GM12874 (cell line): ENCODE results near the gene GDPD2.

ENCODE experiments used
- TF ChIP-seq, protein P1 (sequence below): IDR thresholded peaks from 2 replicates; pipeline ENCODE4 v1.5.1; 2011; ENCODE audit warnings: low read depth, mild to moderate bottlenecking, control low read depth, low read length, moderate library complexity; ENCODE audit not compliant: insufficient read depth

The GDPD2 gene

DNA sequence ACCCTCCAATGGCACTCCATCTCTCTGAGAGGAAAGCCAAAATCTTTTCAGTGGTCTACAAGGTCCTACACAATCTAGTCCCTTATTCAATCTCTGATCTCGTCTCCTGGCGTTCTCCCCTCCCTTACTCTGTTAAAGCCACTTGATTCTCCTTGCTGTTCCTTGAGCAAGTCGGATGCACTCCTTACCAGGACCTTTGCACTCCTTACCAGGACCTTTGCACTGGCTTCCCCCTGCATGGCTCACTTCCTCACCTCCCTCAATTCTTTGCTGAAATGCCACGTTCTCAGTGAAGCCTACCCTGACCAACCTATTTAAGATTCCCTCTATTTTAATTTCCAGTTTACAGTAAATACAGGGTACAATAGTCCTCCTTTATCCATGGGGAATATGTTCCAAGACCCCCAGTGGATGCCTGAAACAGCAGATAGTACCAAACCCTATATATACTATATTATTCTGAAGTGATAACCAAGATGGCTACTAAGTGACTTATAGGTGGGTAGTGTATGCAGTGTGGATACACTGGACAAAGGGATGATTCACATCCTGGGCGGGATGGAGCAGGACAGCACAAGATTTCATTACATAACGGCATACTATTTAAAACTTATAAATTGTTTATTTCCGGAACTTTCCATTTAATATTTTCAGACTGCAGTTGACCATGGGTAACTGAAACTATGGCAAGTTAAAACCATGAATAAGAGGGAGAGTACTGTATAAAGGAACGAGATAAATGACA, 15.0 kb downstream of the GDPD2 start:
- TF ChIP-seq, protein P1, sequence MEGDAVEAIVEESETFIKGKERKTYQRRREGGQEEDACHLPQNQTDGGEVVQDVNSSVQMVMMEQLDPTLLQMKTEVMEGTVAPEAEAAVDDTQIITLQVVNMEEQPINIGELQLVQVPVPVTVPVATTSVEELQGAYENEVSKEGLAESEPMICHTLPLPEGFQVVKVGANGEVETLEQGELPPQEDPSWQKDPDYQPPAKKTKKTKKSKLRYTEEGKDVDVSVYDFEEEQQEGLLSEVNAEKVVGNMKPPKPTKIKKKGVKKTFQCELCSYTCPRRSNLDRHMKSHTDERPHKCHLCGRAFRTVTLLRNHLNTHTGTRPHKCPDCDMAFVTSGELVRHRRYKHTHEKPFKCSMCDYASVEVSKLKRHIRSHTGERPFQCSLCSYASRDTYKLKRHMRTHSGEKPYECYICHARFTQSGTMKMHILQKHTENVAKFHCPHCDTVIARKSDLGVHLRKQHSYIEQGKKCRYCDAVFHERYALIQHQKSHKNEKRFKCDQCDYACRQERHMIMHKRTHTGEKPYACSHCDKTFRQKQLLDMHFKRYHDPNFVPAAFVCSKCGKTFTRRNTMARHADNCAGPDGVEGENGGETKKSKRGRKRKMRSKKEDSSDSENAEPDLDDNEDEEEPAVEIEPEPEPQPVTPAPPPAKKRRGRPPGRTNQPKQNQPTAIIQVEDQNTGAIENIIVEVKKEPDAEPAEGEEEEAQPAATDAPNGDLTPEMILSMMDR: no peak

DNA sequence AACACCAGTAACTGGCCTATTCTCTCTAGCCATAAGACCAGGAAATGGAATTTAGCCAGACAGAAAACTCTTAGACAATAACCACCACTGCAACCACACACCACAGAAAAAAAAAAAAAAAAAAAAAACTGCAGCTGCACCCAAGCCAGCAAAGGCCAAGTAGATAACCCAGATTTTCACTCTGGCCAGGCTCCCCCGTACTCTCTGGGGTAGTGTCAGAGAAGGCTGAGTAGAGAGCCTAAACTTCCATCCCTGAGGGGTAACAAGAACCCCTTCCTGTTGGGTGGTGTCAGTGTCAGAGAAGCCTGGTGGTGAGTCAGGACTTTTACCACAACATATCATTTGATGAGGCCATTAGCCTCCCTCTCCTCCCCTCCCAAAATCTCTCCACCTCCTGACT, 15.9 kb downstream of the GDPD2 start:
- TF ChIP-seq, protein P1: no peak

DNA sequence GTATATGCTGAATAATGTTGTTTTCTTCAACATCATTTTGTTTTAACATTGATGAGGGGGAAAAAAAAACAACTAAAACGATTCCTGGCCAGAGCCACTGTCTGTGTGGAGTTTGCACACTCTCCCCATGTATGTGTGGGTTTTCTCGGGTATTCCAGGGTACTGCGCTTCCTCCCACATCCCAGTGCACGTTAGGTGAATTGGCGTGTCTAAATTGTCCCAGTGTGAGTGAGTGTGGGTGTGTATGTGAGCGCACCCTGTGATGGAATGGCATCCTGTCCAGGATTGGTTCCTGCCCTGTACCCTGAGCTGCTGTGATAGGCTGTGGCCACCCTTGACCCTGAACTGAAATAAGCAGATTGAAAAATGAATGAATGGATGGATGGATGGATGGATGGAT, 19.1 kb downstream of the GDPD2 start:
- TF ChIP-seq, protein P1: no peak

DNA sequence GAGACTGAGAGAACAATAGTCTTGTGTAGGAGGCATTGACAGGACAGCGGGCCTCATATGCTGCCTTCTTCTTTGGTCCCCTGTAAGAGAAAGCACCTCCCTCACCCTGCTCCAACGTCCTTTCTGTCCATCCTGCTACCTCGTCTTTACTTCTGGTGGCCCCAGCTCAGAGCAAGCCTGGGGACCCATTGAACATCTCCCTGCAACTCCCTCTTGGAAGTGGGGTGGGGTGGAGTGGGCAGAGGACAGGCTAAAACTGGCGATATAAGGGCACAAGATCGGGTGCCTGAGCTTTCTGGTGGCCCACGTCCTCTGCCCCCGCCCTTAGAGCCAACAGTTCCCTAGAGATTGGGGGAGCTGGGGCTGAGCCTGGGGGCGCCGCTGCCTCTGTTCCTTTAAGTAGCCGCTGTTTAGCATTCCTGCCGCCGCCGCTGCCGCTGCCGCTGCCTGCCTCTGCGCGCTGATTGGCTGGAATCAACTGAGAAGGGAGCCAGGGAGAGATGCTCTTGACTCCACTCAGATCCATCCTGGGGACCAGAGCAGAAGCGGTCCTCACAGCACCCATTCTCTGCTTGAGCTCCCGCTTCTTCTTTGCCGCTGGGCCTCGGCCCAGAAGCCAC, 21.3 kb downstream of the GDPD2 start, which contains the start of gene DLG3:
TSS of gene DLG3 (plus strand) at position 510 of the 620 bp plus-strand sequence. CDS start 367 bp downstream, outside the sequence.
- TF ChIP-seq, protein P1: no peak

DNA sequence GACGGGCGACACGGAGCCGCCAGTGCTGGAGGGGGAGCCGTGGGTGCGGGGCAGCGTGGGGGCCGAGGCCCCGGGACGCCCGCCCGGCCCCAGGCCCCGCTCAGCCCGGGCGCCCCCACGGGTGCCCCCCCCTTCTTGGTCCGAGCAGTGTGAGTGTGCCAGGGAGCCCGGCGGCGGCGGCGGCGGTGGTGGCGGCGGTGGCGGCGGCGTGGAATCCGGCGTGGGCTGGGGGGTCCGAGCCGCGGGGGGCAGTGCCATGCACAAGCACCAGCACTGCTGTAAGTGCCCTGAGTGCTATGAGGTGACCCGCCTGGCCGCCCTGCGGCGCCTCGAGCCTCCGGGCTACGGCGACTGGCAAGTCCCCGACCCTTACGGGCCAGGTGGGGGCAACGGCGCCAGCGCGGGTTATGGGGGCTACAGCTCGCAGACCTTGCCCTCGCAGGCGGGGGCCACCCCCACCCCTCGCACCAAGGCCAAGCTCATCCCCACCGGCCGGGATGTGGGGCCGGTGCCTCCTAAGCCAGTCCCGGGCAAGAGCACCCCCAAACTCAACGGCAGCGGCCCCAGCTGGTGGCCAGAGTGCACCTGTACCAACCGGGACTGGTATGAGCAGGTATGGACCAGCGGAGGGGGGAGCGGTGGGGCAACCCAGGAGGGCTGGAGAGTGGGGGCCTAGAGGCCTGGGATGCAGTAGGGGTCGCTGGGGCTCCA, 22.0 kb downstream of the GDPD2 start:
- TF ChIP-seq, protein P1: no peak

DNA sequence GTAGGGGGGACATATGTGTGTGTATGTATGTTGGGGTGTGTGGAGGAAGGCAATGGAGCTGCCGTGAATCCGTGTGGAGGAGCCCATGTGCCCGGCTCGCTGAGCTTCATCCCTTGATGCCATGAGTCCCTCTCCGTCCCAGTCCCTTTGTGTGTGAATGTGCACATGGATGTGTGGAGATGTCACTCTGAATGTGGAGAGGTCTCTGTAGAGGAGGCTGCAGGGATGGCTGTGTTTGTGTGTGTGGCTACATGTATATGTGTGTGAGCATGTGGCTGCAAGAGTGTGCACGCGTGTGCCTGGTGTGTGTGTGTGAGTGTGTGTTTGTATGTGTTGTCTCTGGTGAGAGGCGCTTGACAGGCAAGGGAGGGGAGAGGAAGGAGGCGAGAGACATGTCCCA, 22.8 kb downstream of the GDPD2 start:
- TF ChIP-seq, protein P1: no peak
